SU-DHL-6 (cell line): ENCODE data around the gene ENTR1.

Experiments used
- H2AFZ ChIP-seq: fragments of 200-600 bp; sonication (generic); 2 replicates; pipeline ENCODE4 v1.6.1; 2014; ENCODE audit warnings: low read depth, mild to moderate bottlenecking, moderate library complexity, mixed read lengths, antibody characterized with exemption, low read length; ENCODE audit not compliant: severe bottlenecking
- H3F3A ChIP-seq: fragments of 200-600 bp; shearing (Covaris generic); 2 replicates; pipeline ENCODE4 v1.6.0; 2016; ENCODE audit warnings: antibody characterized with exemption, mild to moderate bottlenecking; ENCODE audit not compliant: insufficient read depth
- H3K27ac ChIP-seq: fragments of 200-600 bp; sonication (generic); 2 replicates; pipeline ENCODE4 v1.5.1; 2016; ENCODE audit warnings: low read depth, mild to moderate bottlenecking, low read length, moderate library complexity, mixed read lengths
- H3K27me3 ChIP-seq: fragments of 200-600 bp; sonication (generic), shearing (Covaris generic); 2 replicates; pipeline ENCODE4 v1.6.0; 2014; ENCODE audit warnings: mild to moderate bottlenecking, low read length
- H3K36me3 ChIP-seq: fragments of 200-600 bp; sonication (generic); 2 replicates; pipeline ENCODE4 v1.6.1; 2014; ENCODE audit warnings: mild to moderate bottlenecking, low read length, mixed read lengths
- H3K4me2 ChIP-seq: fragments of 300-600, 200-600 bp; shearing (Covaris generic), sonication (generic); 2 replicates; pipeline ENCODE4 v1.6.0; 2014; ENCODE audit warnings: low read length, low read depth, mild to moderate bottlenecking; ENCODE audit not compliant: poor library complexity, severe bottlenecking
- H3K4me3 ChIP-seq: fragments of 200-600 bp; sonication (generic); 2 replicates; pipeline ENCODE4 v1.5.1; 2014; ENCODE audit warnings: antibody characterized with exemption, low read length, mild to moderate bottlenecking, mixed read lengths; ENCODE audit not compliant: insufficient read depth, poor library complexity, severe bottlenecking
- H3K79me2 ChIP-seq: fragments of 200-600 bp; sonication (generic); 2 replicates; pipeline ENCODE4 v1.6.1; 2014; ENCODE audit warnings: mild to moderate bottlenecking, low read length, moderate library complexity; ENCODE audit not compliant: insufficient read depth
- H3K9ac ChIP-seq: fragments of 200-600 bp; sonication (generic); 2 replicates; pipeline ENCODE4 v1.7.0; 2014; ENCODE audit warnings: mild to moderate bottlenecking, low read length
- H3K9me2 ChIP-seq: fragments of 200-600 bp; sonication (generic); replicated peaks from 2 replicates; pipeline ENCODE4 v1.6.1; 2014; ENCODE audit warnings: low read length; ENCODE audit not compliant: insufficient read depth
- H3K9me3 ChIP-seq: fragments of 200-600 bp; sonication (generic); 2 replicates; pipeline ENCODE4 v1.6.1; 2014; ENCODE audit warnings: low read length, mixed read lengths; ENCODE audit not compliant: insufficient read depth
- H4K20me1 ChIP-seq: fragments of 200-600 bp; sonication (generic); 2 replicates; pipeline ENCODE4 v1.6.1; 2014; ENCODE audit warnings: low read depth, mild to moderate bottlenecking, antibody characterized with exemption, low read length, moderate library complexity, mixed read lengths
- EZH2phosphoT487 ChIP-seq: fragments of 200-600 bp; sonication (generic), shearing (Covaris generic); conservative IDR thresholded peaks from 2 replicates; pipeline ENCODE4 v1.6.1; 2018; ENCODE audit warnings: mild to moderate bottlenecking, antibody characterized with exemption, low read length, moderate library complexity, mixed read lengths
- TF ChIP-seq, protein P1 (sequence below): fragments of 200-600 bp; sonication (generic); IDR thresholded peaks from one replicate; pipeline ENCODE4 v1.5.1; 2017; ENCODE audit warnings: antibody characterized with exemption, mild to moderate bottlenecking, low read length, moderate library complexity; ENCODE audit not compliant: insufficient read depth, poor library complexity, severe bottlenecking

ENTR1 gene

GRCh38 chr9:136357202-136357725, 53.1 kb downstream of the ENTR1 start:
- Histone ChIP-seq H3K79me2 (no peaks in the 10 kb centered on the region), H3K9me3 (no peaks in the 10 kb centered on the region), H3K27ac (no peak overlapping the region), H4K20me1 (no peaks in the 10 kb centered on the region), H3K4me2 (no peak overlapping the region), H3K9me2 (no peaks in the 10 kb centered on the region), H3K27me3 (no peaks in the 10 kb centered on the region), H3K4me3 (no peak overlapping the region), H2AFZ (no peak overlapping the region), H3F3A (no peaks in the 10 kb centered on the region), H3K9ac (no peak overlapping the region), H3K36me3 (no peaks in the 10 kb centered on the region)
- TF ChIP-seq EZH2phosphoT487: no peak
- TF ChIP-seq, protein P1, sequence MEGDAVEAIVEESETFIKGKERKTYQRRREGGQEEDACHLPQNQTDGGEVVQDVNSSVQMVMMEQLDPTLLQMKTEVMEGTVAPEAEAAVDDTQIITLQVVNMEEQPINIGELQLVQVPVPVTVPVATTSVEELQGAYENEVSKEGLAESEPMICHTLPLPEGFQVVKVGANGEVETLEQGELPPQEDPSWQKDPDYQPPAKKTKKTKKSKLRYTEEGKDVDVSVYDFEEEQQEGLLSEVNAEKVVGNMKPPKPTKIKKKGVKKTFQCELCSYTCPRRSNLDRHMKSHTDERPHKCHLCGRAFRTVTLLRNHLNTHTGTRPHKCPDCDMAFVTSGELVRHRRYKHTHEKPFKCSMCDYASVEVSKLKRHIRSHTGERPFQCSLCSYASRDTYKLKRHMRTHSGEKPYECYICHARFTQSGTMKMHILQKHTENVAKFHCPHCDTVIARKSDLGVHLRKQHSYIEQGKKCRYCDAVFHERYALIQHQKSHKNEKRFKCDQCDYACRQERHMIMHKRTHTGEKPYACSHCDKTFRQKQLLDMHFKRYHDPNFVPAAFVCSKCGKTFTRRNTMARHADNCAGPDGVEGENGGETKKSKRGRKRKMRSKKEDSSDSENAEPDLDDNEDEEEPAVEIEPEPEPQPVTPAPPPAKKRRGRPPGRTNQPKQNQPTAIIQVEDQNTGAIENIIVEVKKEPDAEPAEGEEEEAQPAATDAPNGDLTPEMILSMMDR: no peak

GRCh38 chr9:136355616-136356557, 54.5 kb downstream of the ENTR1 start:
- Histone ChIP-seq H3K4me3 (no peak overlapping the region), H4K20me1 (no peaks in the 10 kb centered on the region), H3K4me2 (no peak overlapping the region), H3K27me3 (no peaks in the 10 kb centered on the region), H3K36me3 (no peaks in the 10 kb centered on the region), H3K79me2 (no peaks in the 10 kb centered on the region), H2AFZ (no peak overlapping the region), H3F3A (no peaks in the 10 kb centered on the region), H3K9me2 (no peaks in the 10 kb centered on the region), H3K9ac (no peak overlapping the region), H3K9me3 (no peaks in the 10 kb centered on the region), H3K27ac (no peak overlapping the region)
- TF ChIP-seq EZH2phosphoT487: no peak
- TF ChIP-seq, protein P1: no peak

GRCh38 chr9:136354592-136355085, 55.8 kb downstream of the ENTR1 start:
- Histone ChIP-seq H3K9me2 (no peaks in the 10 kb centered on the region), H3K4me3 (no peak overlapping the region), H3K9ac (no peak overlapping the region), H3K79me2 (no peaks in the 10 kb centered on the region), H3K27ac (no peak overlapping the region), H3K27me3 (no peaks in the 10 kb centered on the region), H2AFZ (no peak overlapping the region), H3K9me3 (no peaks in the 10 kb centered on the region), H3K4me2 (no peak overlapping the region), H3K36me3 (no peaks in the 10 kb centered on the region), H4K20me1 (no peaks in the 10 kb centered on the region), H3F3A (no peaks in the 10 kb centered on the region)
- TF ChIP-seq EZH2phosphoT487: no peak
- TF ChIP-seq, protein P1: no peak
